GM19193 (cell line): ENCODE measurements around the gene MTMR4.

Experiments
- POLR2A ChIP-seq: IDR thresholded peaks from 4 replicates; pipeline ENCODE4 v1.6.1; 2011; ENCODE audit not compliant: insufficient read depth, insufficient read length; ENCODE audit errors: extremely low read depth

The MTMR4 gene

DNA sequence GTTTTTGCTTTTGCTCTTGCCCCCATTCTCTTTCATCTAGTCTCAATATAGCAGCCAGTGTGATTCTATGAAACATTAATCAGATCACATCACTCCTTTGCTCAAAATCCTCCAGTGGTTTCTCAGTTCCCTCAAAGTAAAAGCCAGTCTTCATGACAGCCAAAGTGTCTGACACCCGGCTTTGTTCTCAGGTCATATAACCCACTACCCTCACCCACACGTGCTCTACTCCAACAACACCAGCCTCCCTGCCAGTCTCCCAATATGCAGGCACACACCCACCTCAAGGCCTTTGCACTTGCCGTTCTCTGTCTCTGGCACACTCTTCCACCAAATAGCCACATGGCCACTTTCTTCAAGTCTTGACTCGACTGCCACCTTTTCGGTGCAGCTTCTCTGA, 4.4 kb downstream of the MTMR4 start:
- no peak for TF ChIP-seq POLR2A

- TF ChIP-seq POLR2A = no peak
These were observed 5.9 kb downstream of the MTMR4 start for GRCh38 chr17:58508341-58509067.

DNA sequence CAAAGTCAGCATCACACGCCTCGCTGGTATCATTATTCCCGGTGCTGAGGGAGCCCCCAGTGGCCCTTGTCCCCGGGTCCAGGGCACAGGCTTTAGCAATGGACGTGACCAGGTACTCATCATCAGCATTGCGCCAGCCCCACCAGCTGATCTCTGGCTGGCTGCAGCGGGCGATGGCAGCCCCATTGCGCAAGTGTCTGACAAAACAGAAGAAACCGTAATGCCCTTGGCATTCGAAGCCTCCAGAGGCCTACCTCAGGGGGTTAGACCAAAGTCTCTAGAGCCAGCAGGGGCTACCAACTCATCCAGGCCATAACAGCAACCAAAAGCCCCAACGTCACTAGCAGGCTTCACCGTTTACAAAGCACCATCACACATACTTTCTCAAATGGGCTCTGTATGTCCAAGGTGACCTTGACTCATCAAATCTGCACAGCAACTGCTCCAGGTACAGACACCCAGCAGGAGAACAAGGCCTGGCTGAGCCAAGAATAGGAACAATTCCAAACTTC, 7.3 kb downstream of the MTMR4 start:
- no peak for TF ChIP-seq POLR2A

DNA sequence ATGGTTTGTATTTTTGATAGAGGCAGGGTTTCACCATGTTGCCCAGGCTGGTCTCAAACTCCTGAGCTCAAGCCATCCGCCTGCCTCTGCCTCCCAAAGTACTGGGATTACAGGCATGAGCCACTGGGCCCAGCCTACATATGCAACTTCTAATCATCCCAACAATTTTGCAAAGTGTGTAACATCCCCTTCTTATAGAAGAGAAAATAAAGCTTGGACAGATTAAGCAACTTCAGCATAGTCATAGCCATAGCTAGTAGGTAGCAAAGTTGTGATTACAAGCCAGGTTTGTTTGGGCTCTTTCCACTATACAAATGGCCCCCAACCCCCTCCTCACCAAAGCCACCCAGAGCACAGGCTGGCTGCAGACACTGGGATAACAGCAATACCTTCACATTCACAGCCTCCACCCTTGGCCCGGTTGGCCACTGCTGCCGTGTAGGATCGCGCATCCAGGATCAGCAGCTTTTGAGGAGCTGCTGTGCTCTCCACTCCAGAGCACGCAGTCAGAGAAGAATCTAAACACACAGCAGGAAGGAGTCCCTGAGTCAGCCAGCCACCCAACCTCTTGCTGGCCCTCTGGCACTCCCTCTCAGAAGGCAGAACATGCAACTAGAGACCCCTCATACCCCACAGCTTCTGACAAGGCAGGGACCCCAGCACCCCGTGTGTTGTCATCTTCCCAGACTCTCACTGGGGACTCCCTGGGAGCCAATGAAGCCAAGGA, 7.9 kb downstream of the MTMR4 start:
- no peak for TF ChIP-seq POLR2A

- TF ChIP-seq POLR2A = no peak
These were observed 9.5 kb downstream of the MTMR4 start for GRCh38 chr17:58504826-58505351.

DNA sequence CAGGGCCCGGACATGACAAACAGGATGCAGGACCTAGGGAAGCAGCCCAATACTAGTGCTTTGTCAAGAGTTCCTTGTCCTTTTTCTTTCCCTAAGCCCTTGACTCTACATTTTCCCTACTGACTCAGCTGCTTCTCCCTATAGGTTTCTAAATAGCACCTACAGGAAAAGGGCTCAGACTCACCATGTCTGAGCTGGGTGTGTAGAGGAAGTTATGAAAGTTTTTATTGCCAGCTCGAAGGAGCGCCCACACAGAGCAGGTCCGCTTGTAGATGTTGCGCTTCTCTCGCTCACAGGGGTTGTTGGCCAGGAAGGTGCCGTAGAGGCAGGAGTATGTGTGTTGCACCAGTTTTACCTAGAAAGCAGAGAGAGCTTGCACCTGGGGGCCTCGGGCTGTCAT, 10.6 kb downstream of the MTMR4 start:
- no peak for TF ChIP-seq POLR2A

DNA sequence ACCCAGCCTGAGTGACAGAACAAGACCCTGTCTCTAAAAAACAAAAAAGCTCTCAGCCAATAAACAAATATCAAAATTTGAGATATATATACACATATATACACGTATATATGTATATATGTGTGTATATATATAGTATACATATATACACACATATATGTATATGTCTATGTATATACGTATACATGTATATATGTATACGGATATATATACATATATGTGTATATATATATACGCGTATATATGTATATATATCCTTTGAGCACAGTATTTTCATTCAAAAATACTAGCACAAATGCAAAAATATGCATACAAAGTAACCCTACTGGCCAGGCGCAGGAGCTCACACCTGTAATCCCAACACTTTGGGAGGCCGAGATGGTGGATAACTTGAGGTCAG, 13.0 kb downstream of the MTMR4 start:
- TF ChIP-seq POLR2A = no peak

- TF ChIP-seq POLR2A = no peak
These were observed 16.1 kb downstream of the MTMR4 start for GRCh38 chr17:58498177-58498828.

- TF ChIP-seq POLR2A = no peak
These were observed 20.9 kb downstream of the MTMR4 start for GRCh38 chr17:58493506-58493905.

DNA sequence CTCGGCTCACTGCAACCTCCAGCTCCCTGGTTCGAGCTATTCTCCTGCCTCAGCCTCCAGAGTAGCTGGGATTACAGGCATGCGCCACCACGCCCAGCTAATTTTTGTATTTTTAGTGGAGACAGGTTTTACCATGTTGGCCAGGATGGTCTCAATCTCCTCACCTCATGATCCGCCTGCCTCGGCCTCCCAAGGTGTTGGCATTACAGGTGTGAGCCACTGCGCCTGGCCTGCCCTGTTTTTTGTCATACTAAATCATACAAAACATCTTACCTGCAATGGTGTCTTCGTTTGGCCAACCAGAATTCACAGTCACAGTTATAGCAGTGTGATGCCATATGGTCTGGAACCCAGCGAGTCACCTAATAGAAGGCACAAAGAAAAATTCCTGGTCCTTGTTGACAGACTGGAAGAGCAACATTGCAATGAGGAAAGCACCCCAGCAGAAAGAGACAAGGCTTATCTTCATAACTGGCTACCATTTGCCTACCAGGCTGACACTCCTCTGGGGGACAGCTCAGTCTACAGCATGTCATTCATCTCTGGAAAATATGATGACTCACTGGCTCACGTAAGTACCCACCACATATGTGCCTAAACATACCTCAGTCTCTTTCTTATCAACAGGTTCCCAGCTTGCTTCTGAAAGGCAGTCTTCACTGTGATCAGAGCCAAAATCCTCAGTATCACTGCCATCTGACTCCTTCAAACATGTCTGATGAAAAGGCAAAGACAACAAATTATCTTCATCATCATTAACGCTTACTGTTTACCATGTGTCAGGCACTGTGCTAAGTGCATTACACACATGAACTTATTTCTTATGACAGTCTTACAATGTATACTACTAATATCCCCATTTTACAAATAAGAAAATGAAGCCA, 22.0 kb downstream of the MTMR4 start:
- TF ChIP-seq POLR2A = no peak

DNA sequence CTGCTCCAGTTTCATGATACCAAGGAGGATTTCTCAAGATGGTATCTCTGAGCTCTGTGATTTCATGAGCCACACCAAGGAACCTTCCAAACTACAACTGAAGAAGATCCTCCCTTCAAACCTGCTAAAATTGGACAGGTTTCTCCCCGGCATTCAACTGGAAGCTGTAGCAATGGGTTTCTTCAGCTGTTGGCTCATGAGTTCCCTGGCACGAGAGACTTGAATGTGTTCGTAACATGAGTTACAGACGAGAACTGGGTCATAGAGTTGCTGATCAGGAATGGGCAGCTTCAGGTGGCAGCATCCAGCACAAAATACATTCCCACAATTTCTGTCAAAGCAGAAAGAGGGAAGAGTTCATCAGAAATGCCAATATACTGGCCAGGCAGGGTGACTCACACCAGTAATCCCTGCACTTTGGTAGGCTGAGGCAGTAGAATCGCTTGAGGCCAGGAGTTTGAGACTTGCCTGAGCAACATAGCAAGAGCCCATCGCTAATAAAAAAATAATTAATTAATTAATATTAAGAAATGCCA, 22.9 kb downstream of the MTMR4 start:
- no peak for TF ChIP-seq POLR2A

DNA sequence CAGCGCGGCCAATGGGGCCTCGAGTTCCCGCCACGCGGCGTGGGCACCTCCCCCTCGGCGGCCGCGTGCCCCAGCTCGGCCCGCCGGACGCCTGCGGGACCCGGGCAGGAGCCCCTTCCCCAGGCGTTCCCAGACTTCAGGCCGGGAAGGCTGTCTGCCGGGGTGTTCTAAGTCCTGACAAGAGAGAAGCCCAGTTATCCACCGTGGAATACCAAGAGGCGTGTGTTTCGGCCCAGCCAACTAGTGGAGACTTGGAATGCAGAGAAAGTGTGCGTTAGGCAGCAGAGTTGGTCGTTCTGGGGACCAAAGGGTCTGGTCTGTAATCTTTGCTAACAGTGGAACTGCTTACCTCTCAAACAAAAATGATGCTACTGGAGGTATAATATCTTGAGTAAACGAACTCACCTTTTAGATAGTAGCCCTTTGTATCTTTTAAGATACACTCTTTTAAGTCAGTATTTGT, 26.0 kb downstream of the MTMR4 start:
- no peak for TF ChIP-seq POLR2A

DNA sequence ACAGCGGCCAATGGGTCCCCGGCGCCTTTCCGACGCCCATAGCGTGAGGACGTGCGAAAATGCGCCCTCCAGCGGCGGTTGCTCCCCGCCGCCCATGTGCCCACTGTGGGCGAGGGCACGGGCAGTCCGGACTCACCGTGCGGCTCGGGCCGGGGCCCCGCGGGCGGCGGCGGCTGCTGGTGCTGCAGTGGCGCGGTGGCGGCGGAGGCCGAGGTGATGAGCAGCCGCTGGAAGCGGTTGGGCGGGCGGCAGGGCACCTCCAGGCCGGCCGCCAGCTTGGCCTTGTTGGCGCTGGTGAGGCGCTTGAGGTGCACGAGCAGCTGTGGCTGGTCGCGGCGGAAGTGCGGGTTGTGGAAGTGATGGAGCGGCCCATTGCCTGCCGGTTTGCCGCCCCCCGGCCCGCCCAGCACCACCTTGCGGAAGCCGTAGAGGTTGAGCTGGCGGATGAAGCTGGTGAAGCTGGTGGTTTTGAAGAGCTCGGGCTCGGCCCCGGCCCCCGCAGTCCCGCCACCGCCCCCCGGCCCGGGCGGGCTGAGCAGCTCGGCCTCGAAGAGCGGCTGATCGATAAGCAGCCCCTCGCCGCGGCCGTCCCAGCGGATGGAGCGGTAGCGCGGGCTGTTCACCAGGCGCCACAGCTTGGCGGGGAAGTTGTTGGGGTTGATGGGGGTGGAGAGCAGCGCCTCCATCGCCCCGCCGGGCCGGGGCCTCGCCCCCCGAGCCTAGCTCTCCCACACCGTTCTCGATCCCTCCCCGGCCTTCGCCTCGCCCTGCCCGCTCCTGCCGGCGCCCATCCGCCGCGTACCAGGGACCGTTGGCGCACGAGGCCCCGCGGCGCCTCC, 26.6 kb downstream of the MTMR4 start, which contains the start of gene HSF5:
Gene HSF5 (minus strand): TSS at position 820 of the 839 bp plus-strand sequence. CDS start 134 bp downstream, at position 686.
- peak; percentile 54 for TF ChIP-seq POLR2A
